Measurements from ENCODE around the gene LGI2.

DNA sequence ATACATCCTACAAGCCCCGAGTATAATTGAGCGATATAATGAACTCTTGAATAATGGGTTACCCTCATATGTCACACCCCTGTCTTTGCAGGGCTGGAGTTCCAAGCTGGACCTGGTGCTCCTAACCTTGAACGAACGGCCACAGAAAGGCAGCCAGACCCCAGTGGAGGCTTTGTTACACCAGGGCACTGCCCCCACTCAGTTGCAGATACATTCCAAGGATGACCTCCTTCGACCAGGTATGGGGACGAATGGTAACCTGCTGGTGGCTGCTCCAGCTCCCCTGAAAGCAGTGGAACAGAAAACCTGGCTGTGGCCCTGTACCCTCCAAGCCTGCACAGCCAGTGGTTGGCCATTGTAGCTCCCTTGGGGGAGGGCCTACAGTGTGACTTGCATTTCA is 61.3 kb downstream of the LGI2 start:
- TF ChIP-seq CTCF (IDR thresholded peaks at IDR 0.05; ENCODE audit: low read depth, low read length), result no peak
- TF ChIP-seq POLR2A (IDR thresholded peaks at IDR 0.05; ENCODE audit: extremely low read depth, insufficient read length), result no peak
- TF ChIP-seq, protein P1, sequence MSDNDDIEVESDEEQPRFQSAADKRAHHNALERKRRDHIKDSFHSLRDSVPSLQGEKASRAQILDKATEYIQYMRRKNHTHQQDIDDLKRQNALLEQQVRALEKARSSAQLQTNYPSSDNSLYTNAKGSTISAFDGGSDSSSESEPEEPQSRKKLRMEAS (IDR thresholded peaks at IDR 0.05; ENCODE audit: low read depth, low read length), result no peak
